K562 (cell line): ENCODE results near the gene PRDX6. TPM values are rescaled to one million over a fixed set of nuclear protein-coding genes. Genes with fewer than 3 reads are reported as not detected.

Experiments used
- ATAC-seq: fragments of 200-7000 bp; cut with Tn5 transposase; 3 replicates; pipeline ENCODE4 v1.9.1; 2020; ENCODE audit warnings: moderate library complexity
- BruUV-seq: library from RNA; stranded (reverse); fragments of 400-500 nt; replicated peaks from 2 replicates; lab custom pipeline; 2021; lab: Mats Ljungman, UMichigan
- CTCF ChIA-PET: fragments of 300-600 bp; formaldehyde crosslinking; extraction: SDS; loops from one replicate; lab custom pipeline; 2021; ENCODE audit warnings: low intra/inter-chr PET ratio; lab: Yijun Ruan, JAX
- POLR2A ChIA-PET: fragments of 300-600, 350-650 bp; sonication (Branson Sonifier 250); formaldehyde crosslinking; extraction: SDS; loops from one replicate; lab custom pipeline; 2021; ENCODE audit warnings: antibody characterized with exemption, inconsistent platforms; lab: Yijun Ruan, JAX
- DNase-seq, 4 experiments: peaks; one replicate each; pipeline versions ENCODE4 v3.0.0 to v3.0.0-alpha.2; 2011 to 2018; ENCODE audit warnings: low spot score in 3 of 4, mixed read lengths in 3 of 4; ENCODE audit errors: extremely low read depth in 1 of 4
- FAIRE-seq: peaks from 2 replicates; lab custom pipeline; 2011; peaks lifted over from hg19 to GRCh38; lab: Jason Lieb, UNC
- H2AFZ ChIP-seq: 2 replicates; pipeline ENCODE4 v1.6.0; 2011; ENCODE audit warnings: low read depth, low read length, control low read depth, inconsistent platforms
- H3K27ac ChIP-seq: fragments of 200-600 bp; 3 replicates; pipeline ENCODE4 v1.8.0; 2011; ENCODE audit warnings: low read depth, mild to moderate bottlenecking, control low read depth, inconsistent platforms, low read length, moderate library complexity, mixed read lengths; ENCODE audit errors: extremely low read depth
- H3K27me3 ChIP-seq, 2 experiments: fragments of 300-600 bp in 1 of 2; 2 replicates in 1 of 2; 3 replicates in 1 of 2; pipeline versions ENCODE4 v1.6.0 to v1.8.0; 2011; ENCODE audit warnings: inconsistent platforms in 2 of 2, low read length in 2 of 2, mild to moderate bottlenecking in 1 of 2, mixed read lengths in 1 of 2, moderate library complexity in 1 of 2; ENCODE audit not compliant: control insufficient read depth in 2 of 2, insufficient read depth in 2 of 2
- H3K36me3 ChIP-seq: fragments of 300-600 bp; 3 replicates; pipeline ENCODE4 v1.8.0; 2011; ENCODE audit warnings: mild to moderate bottlenecking, low read length, inconsistent platforms; ENCODE audit not compliant: control insufficient read depth, insufficient read depth
- H3K4me1 ChIP-seq, 2 experiments: fragments of 200-600 bp in 1 of 2; replicated peaks in 1 of 2; 2 replicates in 1 of 2; 3 replicates in 1 of 2; pipeline versions ENCODE4 v1.5.1 to v1.8.0; 2011; ENCODE audit warnings: inconsistent platforms in 2 of 2, low read length in 2 of 2, mild to moderate bottlenecking in 1 of 2, mixed read lengths in 1 of 2, moderate library complexity in 1 of 2; ENCODE audit not compliant: control insufficient read depth in 2 of 2, insufficient read depth in 2 of 2
- H3K4me2 ChIP-seq: 2 replicates; pipeline ENCODE4 v1.6.1; 2011; ENCODE audit warnings: low read length, control low read depth, inconsistent platforms, mixed read lengths; ENCODE audit not compliant: insufficient read depth
- H3K4me3 ChIP-seq: fragments of 200-600 bp; sonication (generic), shearing (Covaris generic); 2 replicates; pipeline ENCODE4 v1.5.1; 2016; ENCODE audit warnings: control low read depth, inconsistent platforms
- H3K79me2 ChIP-seq: fragments of 200-600 bp; 3 replicates; pipeline ENCODE4 v1.8.0; 2011; ENCODE audit warnings: low read length, inconsistent platforms; ENCODE audit not compliant: control insufficient read depth, insufficient read depth
- H3K9ac ChIP-seq, 2 experiments: 2 replicates each; pipeline versions ENCODE4 v1.6.0 to v1.6.1; 2011; ENCODE audit warnings: low read depth in 2 of 2, low read length in 2 of 2, control low read depth in 1 of 2, inconsistent platforms in 1 of 2, mild to moderate bottlenecking in 1 of 2, mixed read lengths in 1 of 2; ENCODE audit not compliant: insufficient read depth in 1 of 2
- H3K9me1 ChIP-seq: one replicate; pipeline ENCODE4 v1.6.0; 2011; ENCODE audit warnings: inconsistent platforms, mild to moderate bottlenecking, low read length, moderate library complexity; ENCODE audit not compliant: control insufficient read depth, insufficient read depth
- H3K9me3 ChIP-seq: replicated peaks from 2 replicates; pipeline ENCODE4 v1.5.1; 2011; ENCODE audit warnings: low read depth, low read length, inconsistent platforms; ENCODE audit not compliant: control insufficient read depth, insufficient read depth
- H4K20me1 ChIP-seq: replicated peaks from 2 replicates; pipeline ENCODE4 v1.6.1; 2011; ENCODE audit warnings: low read length, inconsistent platforms, mixed read lengths; ENCODE audit not compliant: control insufficient read depth, insufficient read depth
- BCL6 ChIP-seq: fragments of 250-450 bp; sonication (Bioruptor Pico); IDR thresholded peaks from 2 replicates; pipeline ENCODE4 v1.4.0; 2020
- CCAR2 ChIP-seq: fragments of 200-400 bp; formaldehyde crosslinking; IDR thresholded peaks from 2 replicates; pipeline ENCODE4 v1.6.1; 2017; ENCODE audit warnings: mild to moderate bottlenecking, low read depth, low read length
- CHCHD3 ChIP-seq: fragments of 250-450 bp; sonication (Bioruptor Pico); IDR thresholded peaks from 2 replicates; pipeline ENCODE4 v2.1.2; 2022; ENCODE audit warnings: mild to moderate bottlenecking
- CTBP1 ChIP-seq: fragments of 450-650 bp; IDR thresholded peaks from 2 replicates; pipeline ENCODE4 v1.6.1; 2016; ENCODE audit warnings: borderline replicate concordance
- DACH1 ChIP-seq: fragments of 450-650 bp; IDR thresholded peaks from 2 replicates; pipeline ENCODE4 v1.6.1; 2018; ENCODE audit not compliant: partially characterized antibody
- GTF2F1 ChIP-seq: IDR thresholded peaks from 2 replicates; pipeline ENCODE4 v1.6.1; 2011; ENCODE audit warnings: low read depth, low read length, improper control_type of control experiment
- NBN ChIP-seq: fragments of 450-650 bp; IDR thresholded peaks from 2 replicates; pipeline ENCODE4 v1.6.1; 2016; ENCODE audit warnings: low read depth, mild to moderate bottlenecking
- NFATC3 ChIP-seq: fragments of 450-650 bp; IDR thresholded peaks from 2 replicates; pipeline ENCODE4 v1.6.1; 2017; ENCODE audit warnings: mild to moderate bottlenecking
- NR4A1 ChIP-seq, 2 experiments: fragments of 250-450 bp in 1 of 2; fragments of 450-650 bp in 1 of 2; sonication (Bioruptor Pico) in 1 of 2; IDR thresholded peaks; 2 replicates each; pipeline versions ENCODE4 v1.4.0 to v1.6.1; 2016 to 2020; ENCODE audit warnings: mild to moderate bottlenecking in 2 of 2, missing compliant biosample characterization in 1 of 2, missing genetic modification characterization in 1 of 2, moderate library complexity in 1 of 2
- POLR3G ChIP-seq: IDR thresholded peaks from 2 replicates; pipeline ENCODE4 v1.6.1; 2011; ENCODE audit not compliant: insufficient read length, insufficient replicate concordance; ENCODE audit errors: extremely low read depth
- SMAD2 ChIP-seq: fragments of 150-350 bp; IDR thresholded peaks from 2 replicates; pipeline ENCODE4 v1.6.1; 2014; ENCODE audit warnings: low read depth, mild to moderate bottlenecking, low read length
- TAF9B ChIP-seq: fragments of 450-650 bp; IDR thresholded peaks from 2 replicates; pipeline ENCODE4 v1.6.1; 2018; ENCODE audit warnings: mild to moderate bottlenecking; ENCODE audit not compliant: partially characterized antibody
- TRIM28 ChIP-seq: fragments of 450-650 bp; IDR thresholded peaks from 2 replicates; pipeline ENCODE4 v1.6.1; 2017
- ZC3H11A ChIP-seq: IDR thresholded peaks from 2 replicates; pipeline ENCODE4 v1.6.1; 2012; ENCODE audit warnings: low read depth, low read length, improper control_type of control experiment
- ZNF23 ChIP-seq: fragments of 250-450 bp; sonication (Bioruptor Pico); IDR thresholded peaks from 2 replicates; pipeline ENCODE4 v1.4.0; 2020; ENCODE audit warnings: mild to moderate bottlenecking
- ZNF232 ChIP-seq: sonication (generic); formaldehyde crosslinking; IDR thresholded peaks from 2 replicates; pipeline ENCODE4 v1.8.0; 2022; ENCODE audit warnings: mild to moderate bottlenecking, missing genetic modification reagents
- ZNF785 ChIP-seq: fragments of 250-450 bp; sonication (Bioruptor Pico); IDR thresholded peaks from 2 replicates; pipeline ENCODE4 v1.4.0; 2020; ENCODE audit warnings: mild to moderate bottlenecking
- WGBS: fragments of 100-300 bp; shearing (Covaris generic); methylation state at CpG from one replicate; pipeline ENCODE4 v1.1.6; 2016; ENCODE audit warnings: low coverage, mixed read lengths; ENCODE audit not compliant: insufficient coverage; ENCODE audit errors: missing lambda C conversion rate; 5-methylcytosine and 5-hydroxymethylcytosine counted together
- in situ Hi-C: fragments of 300-500 bp; cut with MboI; formaldehyde crosslinking; loops from 4 replicates; pipeline ENCODE4 v1.15.0; 2018; ENCODE audit warnings: inconsistent platforms, mixed read lengths
- intact Hi-C: fragments of 100-400 bp; cut with micrococcal nuclease; formaldehyde crosslinking; loops from 2 replicates; pipeline ENCODE4 v1.14.2; 2022
- polyA plus RNA-seq, 8 experiments: library from polyadenylated mRNA; depleted of rRNA in 4 of 8; stranded (reverse) in 5 of 8; unstranded in 3 of 8; fragments of >200 nt; fragmentation: Nextera tagmentation in 2 of 8; fragmentation: Illumina TruSeq in 1 of 8; extraction: Ambion mirVana in 2 of 8; extraction: Trizol in 1 of 8; gene quantifications; 2 replicates each; pipeline versions ENCODE4 v1.2.1 to v1.2.3, GENCODE V29; 2011 to 2014; ENCODE audit warnings: inconsistent platforms in 1 of 8, missing spikeins in 1 of 8
- total RNA-seq, 7 experiments: library from RNA; depleted of rRNA in 6 of 7; stranded (reverse); fragments of >200 nt in 6 of 7; fragmentation: Illumina TruSeq in 2 of 7; extraction: Trizol in 2 of 7; gene quantifications; 2 replicates each; pipeline versions ENCODE4 v1.2.1 to v1.2.3, GENCODE V29; 2011 to 2021; ENCODE audit warnings: low replicate concordance in 1 of 7

The PRDX6 gene
- total and polyA plus RNA-seq, 9 of the 15 experiments (the other 6 are each of a cell fraction or from before 2014, with no cell fraction given), result 277 to 1,082 (median 610) TPM

- no peak for TF ChIP-seq NR4A1 (CRISPR knock-in tag; IDR thresholded peaks at IDR 0.05)
- TF ChIP-seq NR4A1 (tag; IDR thresholded peaks at IDR 0.05), result no peak
- TF ChIP-seq CHCHD3 (CRISPR knock-in tag), result no peak
- TF ChIP-seq, all 486 proteins: peak for 0
These were observed 32.0 kb upstream of the PRDX6 start (continued) for GRCh38 chr1:173445164-173445563.

GRCh38 chr1:173445656-173446055 lies 31.5 kb upstream of the PRDX6 start:
- TF ChIP-seq TAF9B (no peak), ZNF23 (CRISPR knock-in tag) (no peak), DACH1 (no peak), CTBP1 (no peak), SMAD2 (no peak), CCAR2 (no peak), BCL6 (CRISPR knock-in tag) (no peak), TRIM28 (no peak), POLR3G (no peak), ZNF785 (CRISPR knock-in tag) (no peak), ZNF232 (no peak), ZC3H11A (no peak), NFATC3 (no peak), NBN (no peak), GTF2F1 (no peak)
- FAIRE-seq (no peak), ATAC-seq (no peak), DNase-seq (no peak)
- H3K27ac ChIP-seq, result no peak overlapping the region
- intact Hi-C loops, result no loop called here
- no peaks in the 10 kb centered on the region for H3K9me3 ChIP-seq
- H3K4me2 ChIP-seq, result no peak overlapping the region
- H3K27me3 ChIP-seq, result no peaks in the 10 kb centered on the region
- H3K79me2 ChIP-seq, result no peaks in the 10 kb centered on the region
- H3K4me1 ChIP-seq, result no peaks in the 10 kb centered on the region
- BruUV-seq, result no TSS peak
- H4K20me1 ChIP-seq, result no peaks in the 10 kb centered on the region
- no peak overlapping the region for H2AFZ ChIP-seq
- no peaks in the 10 kb centered on the region for H3K36me3 ChIP-seq
- H3K9ac ChIP-seq, result no peak overlapping the region
- WGBS, result 73% methylated on average over 3 of the region's 3 CpGs
- ChIA-PET CTCF (no interaction called here), POLR2A (interaction anchor here (0.6 kb wide), 1 partner anchor 269 kb away, joined by 3 read pairs; the partner anchor contains the start of gene KLHL20)
- H3K4me3 ChIP-seq, result no peak overlapping the region
- in situ Hi-C loops, result no loop called here
- H3K9me1 ChIP-seq, result no peaks in the 10 kb centered on the region
